Activated naive CD8-positive, alpha-beta T cell (primary cell): ENCODE data around the gene KBTBD7.
A peak's percentile ranks its signal among the peaks of the same experiment; 100 is the strongest.

ENCODE experiments used
- H3K27ac Mint-ChIP-seq: one replicate; pipeline ENCODE4 v1.8.0; 2021; ENCODE audit warnings: mixed read lengths
- H3K27me3 Mint-ChIP-seq: one replicate; pipeline ENCODE4 v1.8.0; 2021; ENCODE audit warnings: mixed read lengths
- H3K36me3 Mint-ChIP-seq: one replicate; pipeline ENCODE4 v1.8.0; 2021; ENCODE audit warnings: mixed read lengths
- H3K4me1 Mint-ChIP-seq: one replicate; pipeline ENCODE4 v1.8.0; 2021; ENCODE audit warnings: low read depth, mixed read lengths
- H3K4me3 Mint-ChIP-seq: one replicate; pipeline ENCODE4 v1.8.0; 2021; ENCODE audit warnings: mild to moderate bottlenecking, mixed read lengths
- H3K9me3 Mint-ChIP-seq: one replicate; pipeline ENCODE4 v1.8.0; 2021; ENCODE audit warnings: low read depth, mixed read lengths

KBTBD7 gene

GRCh38 chr13:41213316-41213715, 18.9 kb upstream of the KBTBD7 start:
- no peak overlapping the region for H3K4me3 Mint-ChIP-seq
- H3K27me3 Mint-ChIP-seq = no peaks in the 10 kb centered on the region
- peaks cover 17% of the 10 kb centered on the region for H3K9me3 Mint-ChIP-seq
- no peak overlapping the region for H3K27ac Mint-ChIP-seq
- peaks cover 18% of the 10 kb centered on the region for H3K36me3 Mint-ChIP-seq
- no peaks in the 10 kb centered on the region for H3K4me1 Mint-ChIP-seq

DNA sequence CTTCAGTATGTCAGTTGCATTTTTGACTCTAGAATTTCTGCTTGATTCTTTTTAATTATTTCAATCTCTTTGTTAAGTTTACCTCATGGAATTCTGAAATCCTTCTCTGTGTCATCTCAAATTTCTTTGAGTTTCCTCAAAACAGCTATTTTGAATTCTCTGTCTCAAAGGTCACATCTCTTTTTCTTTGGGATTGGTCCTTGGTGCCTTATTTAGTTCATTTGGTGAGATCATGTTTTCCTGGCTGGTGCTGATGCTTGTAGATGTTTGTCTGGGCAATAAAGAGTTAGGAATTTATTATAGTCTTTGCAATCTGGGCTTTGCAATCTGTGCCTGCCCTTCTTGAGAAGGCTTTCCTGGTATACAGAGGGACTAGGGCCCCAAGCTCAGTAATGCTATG, 18.5 kb upstream of the KBTBD7 start:
- Mint-ChIP-seq H3K9me3 (peaks cover 20% of the 10 kb centered on the region), H3K36me3 (peaks cover 18% of the 10 kb centered on the region), H3K27me3 (no peaks in the 10 kb centered on the region), H3K4me3 (no peak overlapping the region), H3K4me1 (no peaks in the 10 kb centered on the region), H3K27ac (no peak overlapping the region)

DNA sequence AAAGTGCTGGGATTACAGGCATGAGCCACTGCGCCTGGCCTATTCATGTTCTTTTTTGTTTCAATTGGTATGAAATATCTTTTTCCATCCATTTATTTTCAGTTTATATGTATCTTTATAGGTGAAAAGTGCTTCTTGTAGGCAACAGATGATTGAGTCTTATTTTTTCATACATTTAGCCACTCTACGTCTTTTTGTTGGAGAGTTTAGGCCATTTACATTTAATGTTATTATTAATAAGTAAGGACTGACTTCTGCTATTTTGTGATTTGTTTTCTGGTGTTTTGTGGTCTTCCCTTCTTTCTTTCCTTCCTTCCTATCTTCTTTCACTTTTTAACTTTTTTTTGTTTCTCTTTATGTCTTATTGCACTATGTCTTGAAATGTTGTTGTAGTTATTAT, 16.7 kb upstream of the KBTBD7 start:
- Mint-ChIP-seq H3K27me3 (no peaks in the 10 kb centered on the region), H3K36me3 (peaks cover 18% of the 10 kb centered on the region), H3K4me1 (no peaks in the 10 kb centered on the region), H3K27ac (no peak overlapping the region), H3K4me3 (no peak overlapping the region), H3K9me3 (peaks cover 24% of the 10 kb centered on the region)

- Mint-ChIP-seq H3K36me3 (peaks cover 8% of the 10 kb centered on the region), H3K27ac (no peak overlapping the region), H3K4me3 (no peak overlapping the region), H3K4me1 (no peaks in the 10 kb centered on the region), H3K9me3 (peaks cover 24% of the 10 kb centered on the region), H3K27me3 (no peaks in the 10 kb centered on the region)
Observed at GRCh38 chr13:41206467-41206866, 12.1 kb upstream of the KBTBD7 start.

DNA sequence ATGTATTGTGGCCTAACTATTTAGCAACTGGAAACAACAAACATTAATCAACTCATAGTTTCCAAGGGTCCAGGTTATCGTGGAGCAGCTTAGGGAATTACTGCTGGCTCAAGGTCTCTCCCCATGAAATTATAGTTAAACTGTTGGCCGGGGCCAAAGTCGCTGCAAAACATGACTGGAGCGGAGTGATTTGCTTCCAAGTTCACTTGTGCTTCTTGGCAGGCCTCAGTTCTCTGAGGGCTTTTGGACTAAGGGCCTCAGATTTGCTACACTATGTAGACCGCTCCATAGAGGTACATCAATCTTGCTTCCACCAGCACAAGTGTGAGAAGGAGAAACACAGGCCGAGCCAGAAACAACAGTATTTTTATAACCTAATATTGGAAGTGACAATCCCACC, 9.4 kb upstream of the KBTBD7 start:
- peaks cover 2% of the 10 kb centered on the region for H3K4me1 Mint-ChIP-seq
- H3K9me3 Mint-ChIP-seq = peaks cover 6% of the 10 kb centered on the region
- H3K27ac Mint-ChIP-seq = no peak overlapping the region
- no peaks in the 10 kb centered on the region for H3K27me3 Mint-ChIP-seq
- no peak overlapping the region for H3K4me3 Mint-ChIP-seq
- H3K36me3 Mint-ChIP-seq = no peaks in the 10 kb centered on the region

DNA sequence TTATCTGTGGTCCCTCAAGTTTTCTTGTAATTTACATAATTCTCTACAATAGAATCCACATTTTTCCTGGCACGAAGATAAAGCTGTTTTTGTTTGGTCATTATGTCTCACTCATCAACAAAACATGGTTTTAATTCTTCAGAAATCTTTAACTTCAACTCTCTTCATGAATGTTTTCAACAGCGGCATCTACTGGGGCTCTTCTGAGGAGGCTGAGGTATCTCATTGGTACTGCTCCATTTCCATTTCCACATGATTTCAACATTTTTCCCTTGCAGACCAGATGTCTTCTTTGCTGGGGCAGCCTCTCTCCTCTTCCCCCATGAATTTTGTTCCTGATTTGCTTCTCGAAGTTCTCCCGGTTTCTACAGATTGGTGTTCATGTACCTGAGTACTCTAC, 5.8 kb upstream of the KBTBD7 start:
- Mint-ChIP-seq H3K27ac (no peak overlapping the region), H3K27me3 (no peaks in the 10 kb centered on the region)

GRCh38 chr13:41199526-41199925, 5.2 kb upstream of the KBTBD7 start:
- H3K27ac Mint-ChIP-seq = no peak overlapping the region
- H3K27me3 Mint-ChIP-seq = no peaks in the 10 kb centered on the region
- H3K4me1 Mint-ChIP-seq = peaks cover 8% of the 10 kb centered on the region
- peaks cover 2% of the 10 kb centered on the region for H3K36me3 Mint-ChIP-seq
- no peaks in the 10 kb centered on the region for H3K9me3 Mint-ChIP-seq
- no peak overlapping the region for H3K4me3 Mint-ChIP-seq

More for the DNA sequence above, 5.8 kb upstream of the KBTBD7 start:
- Mint-ChIP-seq H3K4me1 (peaks cover 5% of the 10 kb centered on the region), H3K9me3 (no peaks in the 10 kb centered on the region), H3K4me3 (no peak overlapping the region), H3K36me3 (peaks cover 2% of the 10 kb centered on the region)

GRCh38 chr13:41199079-41199478, 4.7 kb upstream of the KBTBD7 start:
- Mint-ChIP-seq H3K4me1 (peaks cover 11% of the 10 kb centered on the region), H3K27ac (no peak overlapping the region), H3K27me3 (no peaks in the 10 kb centered on the region), H3K4me3 (no peak overlapping the region), H3K36me3 (peaks cover 2% of the 10 kb centered on the region), H3K9me3 (no peaks in the 10 kb centered on the region)

DNA sequence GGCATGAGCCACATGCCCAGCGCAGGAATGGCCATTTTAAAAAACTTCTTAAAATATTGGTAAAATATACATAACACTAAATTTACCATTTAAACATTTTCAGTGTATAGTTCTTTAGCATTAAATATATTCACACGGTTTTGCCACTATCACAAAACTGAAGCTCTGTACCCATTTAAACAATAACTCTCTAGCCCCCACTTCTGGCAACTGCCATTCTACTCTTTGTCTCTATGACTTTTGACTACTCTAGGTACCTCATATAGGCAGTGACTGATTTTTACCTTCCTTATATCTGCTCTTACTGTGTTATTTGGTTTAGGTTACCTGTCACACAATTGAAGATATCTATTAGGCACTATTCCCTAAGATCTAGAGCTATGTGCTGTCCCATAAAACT, 2.3 kb upstream of the KBTBD7 start:
- H3K4me1 Mint-ChIP-seq = peaks cover 34% of the 10 kb centered on the region

GRCh38 chr13:41196011-41196410, 1.6 kb upstream of the KBTBD7 start:
- Mint-ChIP-seq H3K27ac (no peak overlapping the region), H3K4me1 (peaks cover 35% of the 10 kb centered on the region), H3K4me3 (no peak overlapping the region), H3K36me3 (peaks cover 9% of the 10 kb centered on the region), H3K9me3 (peaks cover 7% of the 10 kb centered on the region), H3K27me3 (no peaks in the 10 kb centered on the region)

More for the DNA sequence above, 2.3 kb upstream of the KBTBD7 start:
- Mint-ChIP-seq H3K27ac (no peak overlapping the region), H3K36me3 (peaks cover 9% of the 10 kb centered on the region), H3K4me3 (no peak overlapping the region), H3K27me3 (no peaks in the 10 kb centered on the region), H3K9me3 (peaks cover 7% of the 10 kb centered on the region)

DNA sequence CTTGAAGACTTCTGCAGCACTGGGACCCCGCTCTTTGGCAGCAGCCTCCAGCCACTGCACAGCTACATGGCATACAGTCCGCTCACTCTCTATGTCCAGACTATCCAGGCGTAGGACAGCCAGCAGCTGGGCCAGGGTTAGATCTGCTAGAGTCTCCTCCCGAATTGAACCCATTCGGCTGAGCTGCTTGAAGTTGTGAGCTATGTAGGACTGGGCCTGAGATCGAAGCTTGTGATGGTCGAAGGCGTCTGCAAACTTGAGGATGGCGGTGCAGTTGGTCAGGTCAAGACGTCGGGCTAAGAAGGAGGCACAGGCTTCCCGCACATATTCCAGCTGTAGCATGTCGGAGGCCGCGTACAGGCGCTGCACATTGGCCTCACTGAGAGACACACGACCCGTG, 900 bp downstream of the KBTBD7 start:
- Mint-ChIP-seq H3K4me3 (peak overlapping the region; percentile 92), H3K4me1 (peaks cover 40% of the 10 kb centered on the region), H3K27ac (peak overlapping the region; percentile 98), H3K36me3 (peaks cover 22% of the 10 kb centered on the region), H3K27me3 (no peaks in the 10 kb centered on the region), H3K9me3 (peaks cover 15% of the 10 kb centered on the region)

GRCh38 chr13:41188584-41188983, 5.8 kb downstream of the KBTBD7 start:
- no peaks in the 10 kb centered on the region for H3K27me3 Mint-ChIP-seq
- peaks cover 29% of the 10 kb centered on the region for H3K4me1 Mint-ChIP-seq
- peaks cover 15% of the 10 kb centered on the region for H3K9me3 Mint-ChIP-seq
- no peak overlapping the region for H3K27ac Mint-ChIP-seq
- no peak overlapping the region for H3K4me3 Mint-ChIP-seq
- peaks cover 24% of the 10 kb centered on the region for H3K36me3 Mint-ChIP-seq

- Mint-ChIP-seq H3K27ac (no peak overlapping the region), H3K4me3 (no peak overlapping the region), H3K4me1 (peaks cover 11% of the 10 kb centered on the region), H3K9me3 (peaks cover 7% of the 10 kb centered on the region), H3K36me3 (peaks cover 19% of the 10 kb centered on the region), H3K27me3 (no peaks in the 10 kb centered on the region)
Observed at GRCh38 chr13:41186481-41186880, 7.9 kb downstream of the KBTBD7 start.

GRCh38 chr13:41182231-41182630, 12.1 kb downstream of the KBTBD7 start:
- peaks cover 9% of the 10 kb centered on the region for H3K36me3 Mint-ChIP-seq
- peaks cover 11% of the 10 kb centered on the region for H3K4me1 Mint-ChIP-seq
- H3K4me3 Mint-ChIP-seq = no peak overlapping the region
- no peaks in the 10 kb centered on the region for H3K27me3 Mint-ChIP-seq
- no peak overlapping the region for H3K27ac Mint-ChIP-seq
- no peaks in the 10 kb centered on the region for H3K9me3 Mint-ChIP-seq

DNA sequence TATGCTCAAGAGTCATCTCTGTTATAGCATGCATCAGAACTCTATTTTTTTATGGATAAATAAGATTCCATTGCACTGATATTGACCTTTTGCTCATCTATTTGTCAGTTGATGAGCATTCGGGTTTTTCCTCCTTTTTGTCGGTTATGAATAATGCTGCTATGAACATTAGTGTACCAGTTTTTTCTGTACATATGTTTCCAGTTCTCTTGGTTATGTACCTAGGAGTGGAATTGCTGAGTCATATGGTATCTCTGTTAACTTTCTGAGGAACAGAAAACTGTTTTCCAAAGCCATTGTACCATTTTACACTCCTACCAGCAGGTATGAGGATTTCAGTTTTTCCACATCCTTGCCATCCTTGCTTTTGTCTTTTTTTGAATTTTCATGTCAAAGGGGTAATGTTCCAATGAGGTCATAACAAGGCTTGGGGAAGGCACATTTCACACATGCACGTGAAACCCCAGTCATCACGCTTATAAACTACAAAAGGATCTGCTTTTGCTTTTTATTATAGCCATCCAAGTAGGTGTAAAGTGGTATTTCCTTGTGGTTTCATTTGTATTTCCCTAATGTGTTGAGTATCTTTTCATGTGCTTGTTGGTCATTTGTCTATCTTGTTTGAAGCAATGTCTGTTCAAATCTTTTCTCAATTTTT, 14.6 kb downstream of the KBTBD7 start:
- Mint-ChIP-seq H3K4me3 (no peak overlapping the region), H3K27ac (peak overlapping the region; percentile 47), H3K9me3 (no peaks in the 10 kb centered on the region), H3K36me3 (peaks cover 22% of the 10 kb centered on the region), H3K4me1 (peaks cover 11% of the 10 kb centered on the region), H3K27me3 (no peaks in the 10 kb centered on the region)

DNA sequence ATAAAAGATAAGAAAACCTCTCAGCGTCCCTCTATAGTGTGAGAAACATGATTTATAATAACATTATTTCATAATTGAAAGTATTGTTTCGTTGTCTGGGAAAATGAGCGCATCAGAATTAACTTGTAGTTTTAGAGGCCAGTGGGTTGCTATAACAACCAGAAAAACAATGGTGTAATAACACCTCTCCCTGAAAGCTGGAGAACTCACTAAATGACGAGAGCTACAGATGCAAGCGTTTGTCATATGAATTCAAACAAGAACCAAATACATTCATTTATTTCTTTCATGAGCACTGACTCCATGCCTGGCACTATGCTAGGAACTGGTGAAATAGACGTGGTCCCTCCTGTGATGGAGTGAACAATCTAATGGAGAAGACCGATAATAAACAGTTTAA, 16.3 kb downstream of the KBTBD7 start:
- Mint-ChIP-seq H3K27ac (no peak overlapping the region), H3K4me1 (peaks cover 11% of the 10 kb centered on the region), H3K36me3 (peaks cover 22% of the 10 kb centered on the region), H3K9me3 (no peaks in the 10 kb centered on the region), H3K27me3 (no peaks in the 10 kb centered on the region), H3K4me3 (no peak overlapping the region)
